GM12873 (cell line): ENCODE results near the gene UBE2Q2.
A peak's percentile ranks its signal among the peaks of the same experiment; 100 is the strongest.

Experiments
- TF ChIP-seq, protein P1 (sequence below): IDR thresholded peaks from 2 replicates; pipeline ENCODE4 v1.5.1; 2012; ENCODE audit warnings: low read depth, mild to moderate bottlenecking, moderate library complexity, low read length, control low read depth; ENCODE audit not compliant: insufficient read depth; ENCODE audit errors: missing control alignments

The UBE2Q2 gene

DNA sequence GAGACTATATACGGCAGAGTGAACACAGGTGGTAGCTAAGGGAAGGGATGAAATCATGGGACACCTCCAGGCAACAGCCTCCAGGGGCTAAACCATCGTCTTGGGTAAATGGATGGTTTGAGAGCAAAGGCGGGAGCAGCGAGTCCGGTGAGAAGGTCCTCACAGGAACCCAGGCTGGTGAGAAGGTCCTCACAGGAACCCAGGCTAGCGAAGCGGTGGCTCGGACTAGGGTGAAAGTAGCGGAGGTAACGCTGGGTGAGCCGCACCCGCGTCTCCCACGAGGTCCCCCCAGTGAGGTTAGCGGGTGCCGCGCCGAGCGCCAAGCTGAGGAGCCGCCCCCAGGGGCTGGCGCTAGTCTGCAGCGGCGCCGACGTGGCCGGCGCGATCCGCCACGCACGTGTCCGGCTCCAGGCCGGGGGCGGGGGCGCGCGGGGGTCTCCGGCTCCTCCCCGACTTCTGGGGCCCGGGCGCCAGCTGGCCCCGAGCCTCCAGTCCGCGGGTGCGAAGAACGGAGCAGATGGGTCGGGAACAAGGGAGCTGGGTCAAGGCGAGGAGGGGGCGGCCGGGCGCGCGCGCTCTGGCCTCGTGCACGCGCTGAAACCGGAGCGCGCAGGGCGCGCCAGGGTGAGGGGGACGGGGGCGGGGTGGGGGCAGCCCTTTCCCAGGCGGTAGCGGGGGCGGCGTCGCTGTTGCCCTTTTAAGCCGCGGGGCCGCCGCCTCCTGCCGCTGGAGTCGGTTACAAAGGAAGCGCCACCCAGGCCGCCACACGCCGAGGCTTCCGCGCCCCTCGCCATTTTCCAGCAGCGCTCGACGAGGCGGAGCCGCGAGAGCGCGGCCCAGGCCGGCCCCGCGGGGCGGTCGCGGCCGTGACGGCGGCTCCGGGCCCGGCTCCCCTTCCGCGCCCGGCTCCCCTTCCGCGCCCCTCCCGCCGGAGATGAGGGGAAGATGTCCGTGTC is at the start of gene UBE2Q2:
Gene UBE2Q2 (plus strand): TSS at position 726 of the 956 bp plus-strand sequence. CDS start 220 bp downstream, at position 946.
- TF ChIP-seq, protein P1, sequence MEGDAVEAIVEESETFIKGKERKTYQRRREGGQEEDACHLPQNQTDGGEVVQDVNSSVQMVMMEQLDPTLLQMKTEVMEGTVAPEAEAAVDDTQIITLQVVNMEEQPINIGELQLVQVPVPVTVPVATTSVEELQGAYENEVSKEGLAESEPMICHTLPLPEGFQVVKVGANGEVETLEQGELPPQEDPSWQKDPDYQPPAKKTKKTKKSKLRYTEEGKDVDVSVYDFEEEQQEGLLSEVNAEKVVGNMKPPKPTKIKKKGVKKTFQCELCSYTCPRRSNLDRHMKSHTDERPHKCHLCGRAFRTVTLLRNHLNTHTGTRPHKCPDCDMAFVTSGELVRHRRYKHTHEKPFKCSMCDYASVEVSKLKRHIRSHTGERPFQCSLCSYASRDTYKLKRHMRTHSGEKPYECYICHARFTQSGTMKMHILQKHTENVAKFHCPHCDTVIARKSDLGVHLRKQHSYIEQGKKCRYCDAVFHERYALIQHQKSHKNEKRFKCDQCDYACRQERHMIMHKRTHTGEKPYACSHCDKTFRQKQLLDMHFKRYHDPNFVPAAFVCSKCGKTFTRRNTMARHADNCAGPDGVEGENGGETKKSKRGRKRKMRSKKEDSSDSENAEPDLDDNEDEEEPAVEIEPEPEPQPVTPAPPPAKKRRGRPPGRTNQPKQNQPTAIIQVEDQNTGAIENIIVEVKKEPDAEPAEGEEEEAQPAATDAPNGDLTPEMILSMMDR: no peak

DNA sequence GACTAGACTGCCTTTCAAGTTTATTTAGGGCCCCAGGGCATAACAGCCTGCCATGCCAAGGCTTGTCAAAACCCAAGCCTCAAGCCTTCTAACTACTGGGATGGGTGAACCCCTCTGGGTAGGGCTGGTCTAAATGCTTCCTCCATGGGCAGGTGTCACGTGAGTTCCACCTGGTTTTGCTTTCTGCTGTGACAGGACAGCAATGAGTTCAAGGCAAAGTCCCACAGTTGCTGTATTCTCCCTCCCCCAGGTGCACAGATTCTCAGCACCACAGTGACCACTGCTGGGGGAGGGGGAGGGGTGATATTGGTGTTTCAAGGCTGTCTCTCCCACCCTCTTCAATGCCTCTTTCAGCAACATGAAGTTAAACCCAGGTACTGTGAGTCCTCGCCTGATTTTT is 46.9 kb upstream of the UBE2Q2 start:
- TF ChIP-seq, protein P1: no peak

DNA sequence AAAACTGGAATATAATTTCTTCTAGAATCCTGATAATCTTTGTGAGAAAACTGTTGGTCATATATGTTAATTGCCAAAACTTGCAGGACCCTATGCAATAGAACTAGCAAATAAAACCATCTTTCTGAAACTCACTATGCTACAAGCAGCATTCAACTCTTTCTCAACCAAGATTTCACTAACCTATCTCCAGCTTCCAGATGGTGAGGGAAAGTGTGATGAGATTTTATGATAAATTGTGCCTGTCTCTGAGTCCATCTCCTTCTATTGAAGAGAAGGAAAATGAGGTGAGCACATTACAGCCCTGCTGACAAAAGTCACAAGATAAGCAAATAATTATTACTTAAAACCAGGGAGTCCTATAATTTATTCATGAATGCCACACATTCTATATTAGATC is 44.1 kb upstream of the UBE2Q2 start:
- TF ChIP-seq, protein P1: no peak

DNA sequence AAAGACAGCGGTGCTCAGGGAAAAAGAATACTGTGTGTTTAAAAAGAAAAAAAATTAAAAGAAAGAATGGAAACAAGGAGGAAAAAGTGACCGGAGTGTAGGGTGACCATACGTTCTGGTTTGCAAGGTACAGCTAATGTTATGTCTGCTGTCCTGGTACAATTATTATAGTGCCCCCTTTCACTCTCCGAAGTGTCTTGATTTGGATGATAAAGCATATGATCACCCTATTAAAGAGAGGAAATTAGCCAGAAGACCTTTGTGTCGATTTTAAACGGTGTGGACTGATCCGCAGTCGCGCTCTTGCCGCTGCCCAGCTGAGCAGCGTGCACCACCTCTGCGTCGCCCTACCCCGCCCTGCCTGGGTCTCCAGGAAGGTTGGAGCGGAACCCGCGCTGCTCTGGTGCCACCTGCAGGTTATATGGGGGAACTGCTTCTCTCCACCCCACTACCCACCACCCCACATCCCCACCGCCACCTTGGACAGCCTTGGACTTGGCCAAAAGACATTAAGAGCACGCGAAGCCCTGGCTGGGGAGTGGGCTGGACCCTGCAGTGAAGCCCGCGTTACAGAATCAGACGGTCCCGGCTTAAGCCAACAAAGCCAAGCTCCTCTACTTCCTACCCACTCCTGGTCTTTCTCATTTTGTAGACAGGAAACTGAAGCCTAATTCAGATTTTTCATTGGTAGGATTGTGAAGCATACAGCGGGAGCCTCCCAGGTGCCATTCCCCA is 41.2 kb upstream of the UBE2Q2 start:
- TF ChIP-seq, protein P1: peak; percentile 91

DNA sequence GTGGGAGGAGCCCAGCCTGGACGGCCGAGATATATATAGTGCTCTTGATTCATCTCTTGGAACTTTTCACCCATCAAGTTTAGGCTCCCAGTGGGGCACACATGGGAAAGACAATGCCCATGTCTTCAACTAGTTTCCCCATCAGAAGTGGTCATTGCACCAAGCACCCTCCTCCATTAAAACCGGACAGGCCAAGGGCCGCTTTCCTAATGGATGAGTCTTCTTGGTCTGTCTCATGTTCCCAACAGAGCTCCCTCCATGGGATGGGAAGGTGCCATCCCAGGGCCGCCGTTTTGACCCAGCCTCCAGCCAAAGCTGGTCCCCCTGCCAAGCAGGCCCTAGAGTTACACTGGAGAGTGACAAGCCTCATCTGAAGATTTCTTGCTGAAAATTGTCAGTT is 34.7 kb upstream of the UBE2Q2 start:
- TF ChIP-seq, protein P1: no peak

DNA sequence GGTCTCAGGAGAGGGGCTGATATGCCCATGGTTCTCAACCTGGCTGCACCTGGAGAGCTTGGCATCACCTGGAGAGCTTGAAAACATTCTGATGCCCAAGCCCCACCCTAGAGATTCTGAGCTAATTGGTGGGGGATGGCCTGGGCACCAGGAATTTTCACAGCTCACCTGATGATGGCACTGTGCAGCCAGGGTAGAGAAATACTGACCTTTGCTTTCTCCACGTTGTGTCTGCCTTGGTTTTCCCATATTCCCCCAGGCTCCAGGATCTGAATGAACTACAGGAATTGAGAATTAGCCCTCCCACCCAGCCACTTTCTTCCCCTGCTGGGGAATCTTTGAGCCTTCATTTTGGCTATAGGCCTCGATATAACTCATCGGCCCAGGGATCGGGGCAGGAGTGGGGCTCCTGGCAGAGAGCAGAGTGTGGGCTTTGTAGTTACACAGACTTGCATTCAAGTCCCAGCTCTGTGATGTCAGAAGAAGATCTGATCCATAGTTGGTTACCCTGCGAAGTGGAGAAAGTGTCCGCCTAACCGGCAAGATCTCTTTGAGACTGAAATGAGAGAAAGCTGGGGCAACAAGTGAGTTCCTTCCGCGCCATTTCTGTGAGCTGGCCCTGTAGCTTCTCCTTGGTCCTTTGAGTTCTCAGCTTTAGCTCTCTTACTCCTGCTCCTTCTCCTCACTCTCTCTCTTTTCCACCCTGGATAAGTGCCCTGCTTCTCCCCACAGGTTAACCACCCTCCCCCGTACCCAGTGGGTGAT is 33.1 kb upstream of the UBE2Q2 start:
- TF ChIP-seq, protein P1: peak; percentile 60
